Spleen (tissue), 11 donors: ENCODE results near the gene EGFLAM. TPM values are rescaled to one million over a fixed set of nuclear protein-coding genes. Genes with fewer than 3 reads are reported as not detected.

Source experiments
- DNase-seq: peaks from one replicate; pipeline ENCODE4 v3.0.0-alpha.2; 2020
- H3K27ac ChIP-seq, 8 donors: fragments of 200-600 bp; sonication (generic) in 7 of 8; 1 replicate in 4 of 8; 2 replicates in 4 of 8; pipeline versions ENCODE4 v1.5.0 to v1.8.0; 2016 to 2021; ENCODE audit warnings: inconsistent platforms in 4 of 8, mild to moderate bottlenecking in 4 of 8, moderate library complexity in 1 of 8
- H3K27me3 ChIP-seq, 7 donors: fragments of 200-600 bp; sonication (generic) in 6 of 7; replicated peaks in 1 of 7; 1 replicate in 4 of 7; 2 replicates in 3 of 7; pipeline versions ENCODE4 v1.5.0 to v1.8.0; 2016 to 2021; ENCODE audit warnings: inconsistent platforms in 3 of 7, mild to moderate bottlenecking in 1 of 7
- H3K36me3 ChIP-seq, 6 donors: fragments of 200-600 bp; sonication (generic) in 5 of 6; 1 replicate in 4 of 6; 2 replicates in 2 of 6; pipeline versions ENCODE4 v1.5.0 to v1.8.0; 2016 to 2021; ENCODE audit warnings: inconsistent platforms in 2 of 6
- H3K4me1 ChIP-seq, 6 donors: fragments of 200-600 bp; sonication (generic) in 5 of 6; 1 replicate in 3 of 6; 2 replicates in 3 of 6; pipeline versions ENCODE4 v1.5.0 to v1.8.0; 2016 to 2021; ENCODE audit warnings: inconsistent platforms in 3 of 6
- H3K4me3 ChIP-seq, 8 donors: fragments of 200-600 bp; sonication (generic) in 7 of 8; 1 replicate in 4 of 8; 2 replicates in 4 of 8; pipeline versions ENCODE4 v1.5.0 to v1.8.0; 2016 to 2021; ENCODE audit warnings: inconsistent platforms in 4 of 8, mild to moderate bottlenecking in 4 of 8, moderate library complexity in 2 of 8
- H3K9me3 ChIP-seq, 8 donors: fragments of 200-600 bp; sonication (generic) in 7 of 8; 1 replicate in 4 of 8; 2 replicates in 4 of 8; pipeline versions ENCODE4 v1.5.0 to v1.8.0; 2016 to 2021; ENCODE audit warnings: inconsistent platforms in 4 of 8
- CTCF ChIP-seq, 11 experiments: fragments of 200-600 bp in 7 of 11; fragments of 450-650 bp in 4 of 11; sonication (generic) in 4 of 11; IDR thresholded peaks in 8 of 11; conservative IDR thresholded peaks in 3 of 11; 1 replicate in 7 of 11; 2 replicates in 4 of 11; pipeline versions ENCODE4 v1.4.0 to v1.8.0; 2016 to 2021; ENCODE audit warnings: antibody characterized with exemption in 11 of 11, inconsistent platforms in 4 of 11, mild to moderate bottlenecking in 1 of 11
- POLR2A ChIP-seq, 3 donors: fragments of 450-650 bp; IDR thresholded peaks; one replicate each; pipeline ENCODE4 v1.5.1; 2017; ENCODE audit warnings: antibody characterized with exemption in 3 of 3, mild to moderate bottlenecking in 1 of 3
- POLR2AphosphoS5 ChIP-seq, 3 donors: sonication (generic); formaldehyde crosslinking; IDR thresholded peaks; one replicate each; pipeline ENCODE4 v1.5.1; 2017; ENCODE audit warnings: antibody characterized with exemption in 3 of 3
- WGBS, 5 donors: extraction: QIAGEN DNeasy Blood & Tissue Kit in 3 of 5; methylation state at CpG; one replicate each; pipeline versions ENCODE4 v1.1.5 to v1.1.7; 2013 to 2018; 5-methylcytosine and 5-hydroxymethylcytosine counted together
- intact Hi-C: fragments of 100-400 bp; cut with DNase I; formaldehyde crosslinking; loops from one replicate; pipeline ENCODE4 v1.15.0; 2023; ENCODE audit warnings: low total_unique reads
- polyA plus RNA-seq, 3 donors: library from polyadenylated mRNA; stranded (reverse); fragments of 200-250 nt; gene quantifications; one replicate each; pipeline ENCODE4 v1.2.1, GENCODE V29; 2013
- total RNA-seq, 7 donors: library from RNA; depleted of rRNA in 3 of 7; stranded (reverse); fragments of >200 nt in 3 of 7; fragmentation: NEBNext Ultra II Directional in 4 of 7; extraction: Animal tissue kit (Norgen Biotek cat#: 25700) in 4 of 7; gene quantifications; one replicate each; pipeline versions ENCODE4 v1.1.0 to v1.2.1, GENCODE V29; 2016 to 2021
- donor health status: healthy with polysubstance abuse.
- donor health status: DM: no; HTN: no; CAD: no; lungs with moderate emphysema.
- donor health status: DM: no; HTN: no; CAD: no.
- donor health status: Bipolar disorder and iron deficiency.
- donor health status: healthy.
- donor health status: DM: no; HTN: no; CAD: no.
- donor health status: DM: yes; HTN: yes; CAD: no.

The EGFLAM gene
- total and polyA plus RNA-seq, 10 donors = 6.0 to 16.8 (median 10.9) TPM

- DNase-seq = no peak
- Histone ChIP-seq H3K4me3 (no peak overlapping the region), H3K9me3 (no peaks in the 10 kb centered on the region), H3K4me1 (no peaks in the 10 kb centered on the region), H3K27ac (no peak overlapping the region), H3K27me3 (no peaks in the 10 kb centered on the region), H3K36me3 (no peaks in the 10 kb centered on the region)
- TF ChIP-seq CTCF (IDR thresholded peaks at IDR 0.05 in 8 of 11, conservative IDR thresholded peaks at IDR 0.05 in 3 of 11) (no peak), POLR2A (IDR thresholded peaks at IDR 0.05) (no peak), POLR2AphosphoS5 (IDR thresholded peaks at IDR 0.05) (no peak)
- WGBS, 5 donors = 84 to 97% (median 88%) methylated on average over 6 of the region's 6 CpGs
- intact Hi-C loops = no loop called here
Observed at GRCh38 chr5:38245307-38245706, 13.1 kb upstream of the EGFLAM start.

- Histone ChIP-seq H3K4me1 (no peaks in the 10 kb centered on the region), H3K9me3 (peaks cover 0 to 9% (median 0%) of the 10 kb centered on the region in 8 donors), H3K27ac (no peak overlapping the region), H3K36me3 (no peaks in the 10 kb centered on the region), H3K27me3 (peaks cover 0 to 16% (median 0%) of the 10 kb centered on the region in 7 donors), H3K4me3 (no peak overlapping the region)
- WGBS, 5 donors = 16 to 54% (median 32%) methylated on average over 1 of the region's 1 CpG
- TF ChIP-seq POLR2AphosphoS5 (IDR thresholded peaks at IDR 0.05) (no peak), CTCF (IDR thresholded peaks at IDR 0.05 in 8 of 11, conservative IDR thresholded peaks at IDR 0.05 in 3 of 11) (no peak), POLR2A (IDR thresholded peaks at IDR 0.05) (no peak)
- DNase-seq = no peak
- intact Hi-C loops = no loop called here
Observed at GRCh38 chr5:38249301-38249700, 9.1 kb upstream of the EGFLAM start.

DNA sequence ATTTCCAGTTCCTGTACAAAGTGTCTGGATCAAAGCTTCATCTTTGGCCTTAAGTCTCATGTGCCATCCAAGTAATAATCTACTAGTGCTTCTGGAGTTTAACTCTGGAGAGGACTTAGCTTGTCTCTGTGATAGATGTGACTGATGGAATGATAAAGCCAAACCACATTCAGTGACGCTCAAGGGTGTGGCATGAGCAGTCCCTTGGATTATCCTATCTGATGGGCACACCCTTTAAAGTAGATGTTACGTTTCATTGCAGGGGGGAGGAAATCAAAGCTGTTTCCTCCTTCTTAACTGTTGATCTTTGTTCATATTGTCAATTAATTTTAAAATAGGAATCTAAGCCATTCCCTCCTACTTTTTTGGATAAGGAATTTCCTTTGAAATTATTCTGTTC is 8.5 kb upstream of the EGFLAM start:
- H3K36me3 ChIP-seq = no peaks in the 10 kb centered on the region
- H3K27me3 ChIP-seq = peaks cover 0 to 16% (median 0%) of the 10 kb centered on the region in 7 donors
- TF ChIP-seq CTCF (IDR thresholded peaks at IDR 0.05 in 8 of 11, conservative IDR thresholded peaks at IDR 0.05 in 3 of 11) (no peak), POLR2A (IDR thresholded peaks at IDR 0.05) (no peak), POLR2AphosphoS5 (IDR thresholded peaks at IDR 0.05) (no peak)
- intact Hi-C loops = no loop called here
- no peaks in the 10 kb centered on the region for H3K4me1 ChIP-seq
- no peak overlapping the region for H3K27ac ChIP-seq
- 48 to 75% (median 58%) methylated on average over 2 of the region's 2 CpGs for WGBS, 5 donors
- no peak for DNase-seq
- H3K9me3 ChIP-seq = peaks cover 0 to 9% (median 0%) of the 10 kb centered on the region in 8 donors
- no peak overlapping the region for H3K4me3 ChIP-seq

DNA sequence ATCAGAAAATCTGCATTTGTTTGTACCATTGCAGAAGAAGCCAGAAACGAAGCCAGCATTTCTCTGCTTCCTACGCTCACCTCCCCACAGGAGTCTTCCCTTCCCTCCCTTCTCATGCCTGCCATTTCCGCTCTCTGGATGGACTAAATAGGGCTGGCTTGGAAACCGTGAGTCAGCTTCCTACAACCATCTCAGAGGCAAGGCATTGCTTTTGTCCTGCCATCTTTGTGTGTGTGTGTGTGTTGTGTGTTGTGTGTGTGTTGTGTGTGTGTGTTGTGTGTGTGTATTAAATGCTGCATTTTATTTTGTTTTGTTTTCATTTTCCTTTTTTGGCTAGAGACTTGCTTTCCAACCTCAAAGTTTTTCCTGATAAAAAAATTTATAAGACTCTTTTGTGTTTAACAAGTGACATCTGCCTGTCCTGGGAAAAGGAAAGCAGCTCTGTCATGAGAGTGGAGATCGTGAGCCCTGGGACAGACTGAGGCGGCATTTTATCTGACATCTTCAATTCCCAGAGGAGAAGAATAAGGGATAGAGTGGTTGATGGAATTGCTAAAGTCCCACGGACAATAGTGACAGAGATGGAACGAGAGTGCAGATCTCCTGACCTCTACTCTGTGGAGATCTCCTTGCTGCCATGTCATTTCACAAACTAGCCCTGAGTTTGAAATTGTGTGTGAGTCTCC is 7.5 kb upstream of the EGFLAM start:
- no peaks in the 10 kb centered on the region for H3K4me1 ChIP-seq
- H3K27me3 ChIP-seq = peaks cover 0 to 21% (median 0%) of the 10 kb centered on the region in 7 donors
- 68 to 81% (median 77%) methylated on average over 8 of the region's 8 CpGs for WGBS, 5 donors
- intact Hi-C loops = no loop called here
- H3K27ac ChIP-seq = no peak overlapping the region
- peaks cover 0 to 9% (median 0%) of the 10 kb centered on the region in 8 donors for H3K9me3 ChIP-seq
- H3K4me3 ChIP-seq = no peak overlapping the region
- no peak for DNase-seq
- no peaks in the 10 kb centered on the region for H3K36me3 ChIP-seq
- TF ChIP-seq POLR2AphosphoS5 (IDR thresholded peaks at IDR 0.05) = no peak
- TF ChIP-seq CTCF (IDR thresholded peaks at IDR 0.05 in 8 of 11, conservative IDR thresholded peaks at IDR 0.05 in 3 of 11) = no peak
- TF ChIP-seq POLR2A (IDR thresholded peaks at IDR 0.05) = no peak
